MCF 10A (cell line): ENCODE data around the gene NAALADL2. TPM values are rescaled to one million over a fixed set of nuclear protein-coding genes. Genes with fewer than 3 reads are reported as not detected.

Experiments
- BruUV-seq: library from RNA; stranded (reverse); fragments of 400-500 nt; replicated peaks from 2 replicates; lab custom pipeline; 2021; lab: Mats Ljungman, UMichigan
- CTCF ChIA-PET: fragments of 300-600 bp; sonication (Branson Sonifier 250); formaldehyde crosslinking; extraction: SDS; loops from one replicate; lab custom pipeline; 2021; ENCODE audit warnings: antibody characterized with exemption, inconsistent platforms; lab: Yijun Ruan, JAX
- POLR2A ChIA-PET: fragments of 300-600, 350-650 bp; sonication (Branson Sonifier 250); formaldehyde crosslinking; extraction: SDS; loops from one replicate; lab custom pipeline; 2020; ENCODE audit warnings: antibody characterized with exemption, inconsistent platforms; lab: Yijun Ruan, JAX
- DNase-seq: peaks from one replicate; pipeline ENCODE4 v3.0.0-alpha.2; 2018; ENCODE audit not compliant: unreplicated experiment
- H3K27ac Mint-ChIP-seq: one replicate; pipeline ENCODE4 v1.8.0; 2022; ENCODE audit warnings: mild to moderate bottlenecking, low read depth, mixed read lengths; ENCODE audit not compliant: unreplicated experiment
- H3K27me3 Mint-ChIP-seq: one replicate; pipeline ENCODE4 v1.8.0; 2022; ENCODE audit warnings: mixed read lengths; ENCODE audit not compliant: insufficient read depth, unreplicated experiment
- H3K36me3 Mint-ChIP-seq: one replicate; pipeline ENCODE4 v1.8.0; 2022; ENCODE audit warnings: mild to moderate bottlenecking, moderate library complexity, mixed read lengths; ENCODE audit not compliant: insufficient read depth, unreplicated experiment
- H3K4me1 Mint-ChIP-seq: one replicate; pipeline ENCODE4 v1.8.0; 2022; ENCODE audit warnings: mixed read lengths; ENCODE audit not compliant: insufficient read depth, unreplicated experiment
- H3K4me3 Mint-ChIP-seq: one replicate; pipeline ENCODE4 v1.8.0; 2022; ENCODE audit warnings: mild to moderate bottlenecking, moderate library complexity, mixed read lengths; ENCODE audit not compliant: unreplicated experiment
- H3K9me3 Mint-ChIP-seq: one replicate; pipeline ENCODE4 v1.8.0; 2022; ENCODE audit warnings: mixed read lengths; ENCODE audit not compliant: unreplicated experiment
- intact Hi-C: fragments of 100-400 bp; cut with micrococcal nuclease; formaldehyde crosslinking; loops from 2 replicates; pipeline ENCODE4 v1.14.1; 2022
- total RNA-seq: library from RNA; stranded (reverse); gene quantifications from 2 replicates; pipeline ENCODE4 v1.2.3, GENCODE V29; 2022
- TF ChIP-seq, protein P1 (sequence below): fragments of 200-600 bp; IDR thresholded peaks from one replicate; pipeline ENCODE4 v1.8.0; 2022; ENCODE audit warnings: antibody characterized with exemption, mild to moderate bottlenecking; ENCODE audit not compliant: unreplicated experiment

Gene NAALADL2
- total RNA-seq, 1 experiment from 2014 or later, result 4.2 TPM

- H3K27me3 Mint-ChIP-seq, result no peaks in the 10 kb centered on the region
- ChIA-PET CTCF (no interaction called here), POLR2A (no interaction called here)
- BruUV-seq, result no TSS peak
- intact Hi-C loops, result no loop called here
- H3K4me3 Mint-ChIP-seq, result no peak overlapping the region
- no peaks in the 10 kb centered on the region for H3K36me3 Mint-ChIP-seq
- no peak overlapping the region for H3K27ac Mint-ChIP-seq
- H3K4me1 Mint-ChIP-seq, result peaks cover 16% of the 10 kb centered on the region
- no peaks in the 10 kb centered on the region for H3K9me3 Mint-ChIP-seq
- no peak for DNase-seq
- TF ChIP-seq, protein P1, sequence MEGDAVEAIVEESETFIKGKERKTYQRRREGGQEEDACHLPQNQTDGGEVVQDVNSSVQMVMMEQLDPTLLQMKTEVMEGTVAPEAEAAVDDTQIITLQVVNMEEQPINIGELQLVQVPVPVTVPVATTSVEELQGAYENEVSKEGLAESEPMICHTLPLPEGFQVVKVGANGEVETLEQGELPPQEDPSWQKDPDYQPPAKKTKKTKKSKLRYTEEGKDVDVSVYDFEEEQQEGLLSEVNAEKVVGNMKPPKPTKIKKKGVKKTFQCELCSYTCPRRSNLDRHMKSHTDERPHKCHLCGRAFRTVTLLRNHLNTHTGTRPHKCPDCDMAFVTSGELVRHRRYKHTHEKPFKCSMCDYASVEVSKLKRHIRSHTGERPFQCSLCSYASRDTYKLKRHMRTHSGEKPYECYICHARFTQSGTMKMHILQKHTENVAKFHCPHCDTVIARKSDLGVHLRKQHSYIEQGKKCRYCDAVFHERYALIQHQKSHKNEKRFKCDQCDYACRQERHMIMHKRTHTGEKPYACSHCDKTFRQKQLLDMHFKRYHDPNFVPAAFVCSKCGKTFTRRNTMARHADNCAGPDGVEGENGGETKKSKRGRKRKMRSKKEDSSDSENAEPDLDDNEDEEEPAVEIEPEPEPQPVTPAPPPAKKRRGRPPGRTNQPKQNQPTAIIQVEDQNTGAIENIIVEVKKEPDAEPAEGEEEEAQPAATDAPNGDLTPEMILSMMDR, result no peak
Measured at GRCh38 chr3:175153595-175153994, 294.5 kb downstream of the NAALADL2 start.

GRCh38 chr3:175155172-175155571 lies 296.0 kb downstream of the NAALADL2 start:
- peaks cover 10% of the 10 kb centered on the region for H3K4me1 Mint-ChIP-seq
- ChIA-PET CTCF (no interaction called here), POLR2A (interaction anchor here (0.5 kb wide), 1 partner anchor 1068 kb away, joined by 4 read pairs; no protein-coding TSS in a partner anchor)
- H3K27ac Mint-ChIP-seq, result no peak overlapping the region
- no peak overlapping the region for H3K4me3 Mint-ChIP-seq
- TF ChIP-seq, protein P1, result no peak
- no TSS peak for BruUV-seq
- H3K36me3 Mint-ChIP-seq, result no peaks in the 10 kb centered on the region
- intact Hi-C loops, result no loop called here
- no peak for DNase-seq
- no peaks in the 10 kb centered on the region for H3K27me3 Mint-ChIP-seq
- H3K9me3 Mint-ChIP-seq, result no peaks in the 10 kb centered on the region

- Mint-ChIP-seq H3K36me3 (no peaks in the 10 kb centered on the region), H3K4me1 (no peaks in the 10 kb centered on the region), H3K4me3 (no peak overlapping the region), H3K27me3 (no peaks in the 10 kb centered on the region), H3K9me3 (no peaks in the 10 kb centered on the region), H3K27ac (no peak overlapping the region)
- ChIA-PET CTCF (interaction anchor here (0.7 kb wide), 2 partner anchors 13 to 169 kb away, joined by 3 to 4 read pairs; no protein-coding TSS in a partner anchor), POLR2A (no interaction called here)
- no peak for DNase-seq
- TF ChIP-seq, protein P1, result no peak
- intact Hi-C loops, result no loop called here
- no TSS peak for BruUV-seq
Measured at GRCh38 chr3:175159202-175159601, 300.1 kb downstream of the NAALADL2 start.

DNA sequence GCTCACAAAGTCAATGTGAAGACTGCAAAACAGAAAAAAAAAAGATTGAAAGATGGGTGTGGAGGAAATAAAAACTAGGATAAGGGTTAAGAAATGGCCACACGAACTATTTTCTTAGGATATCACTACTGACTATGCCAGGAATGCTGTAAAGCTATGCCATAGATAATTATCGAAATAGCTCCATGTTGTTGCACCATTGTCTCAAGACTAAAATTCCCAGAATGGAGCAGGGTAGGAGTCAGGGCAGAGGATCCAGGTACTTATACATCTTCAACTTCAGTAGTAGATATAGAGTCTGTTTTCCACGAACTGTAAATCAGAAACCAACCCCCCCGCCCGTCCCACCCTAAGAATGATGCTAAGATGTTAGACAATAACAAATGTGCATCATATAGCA lies 302.2 kb downstream of the NAALADL2 start:
- BruUV-seq, result no TSS peak
- H3K36me3 Mint-ChIP-seq, result no peaks in the 10 kb centered on the region

More for the DNA sequence above, 302.2 kb downstream of the NAALADL2 start:
- H3K4me1 Mint-ChIP-seq, result no peaks in the 10 kb centered on the region
- TF ChIP-seq, protein P1, result no peak
- H3K4me3 Mint-ChIP-seq, result no peak overlapping the region
- H3K27ac Mint-ChIP-seq, result no peak overlapping the region
- intact Hi-C loops, result no loop called here
- POLR2A ChIA-PET, result interaction anchor here (0.6 kb wide), 1 partner anchor 1198 kb away, joined by 4 read pairs; no protein-coding TSS in a partner anchor
- H3K9me3 Mint-ChIP-seq, result no peaks in the 10 kb centered on the region
- CTCF ChIA-PET, result interaction anchor here (0.8 kb wide), 1 partner anchor 39 kb away, joined by 4 read pairs; no protein-coding TSS in a partner anchor
- H3K27me3 Mint-ChIP-seq, result no peaks in the 10 kb centered on the region
- no peak for DNase-seq
